HG02970 (cell line): ENCODE results near the gene RAB21.
"Not testable (repeated sequence)": the region's sequence is repeated elsewhere in the genome, so short reads cannot be mapped to it uniquely, and the experiment has no call there.

Experiments
- ATAC-seq: cut with Tn5 transposase; IDR thresholded peaks from one replicate; pipeline ENCODE4 v1.9.1; 2021; ENCODE audit warnings: mild to moderate bottlenecking, moderate library complexity, moderate number of reproducible peaks; ENCODE audit not compliant: unreplicated experiment, low FRiP score

Gene RAB21

GRCh38 chr12:71791473-71792150 is 36.9 kb downstream of the RAB21 start:
- no peak for ATAC-seq

GRCh38 chr12:71792599-71792998 is 37.9 kb downstream of the RAB21 start:
- ATAC-seq, result no peak

GRCh38 chr12:71795901-71796300 is 41.2 kb downstream of the RAB21 start:
- ATAC-seq, result no peak

- no peak for ATAC-seq
Measured at GRCh38 chr12:71797531-71797930, 42.9 kb downstream of the RAB21 start.

- ATAC-seq, result no peak
Measured at GRCh38 chr12:71799106-71799505, 44.4 kb downstream of the RAB21 start.

GRCh38 chr12:71800177-71800576 is 45.5 kb downstream of the RAB21 start:
- ATAC-seq, result no peak

GRCh38 chr12:71804505-71804904 is 49.8 kb downstream of the RAB21 start:
- no peak for ATAC-seq

- no peak for ATAC-seq
Measured at GRCh38 chr12:71810921-71811320, 56.3 kb downstream of the RAB21 start.

GRCh38 chr12:71815242-71815641 is 60.6 kb downstream of the RAB21 start:
- not testable (repeated sequence) for ATAC-seq

GRCh38 chr12:71822088-71822487 is 67.4 kb downstream of the RAB21 start:
- not testable (repeated sequence) for ATAC-seq

- ATAC-seq, result no peak
Measured at GRCh38 chr12:71828813-71829212, 74.2 kb downstream of the RAB21 start.

- ATAC-seq, result no peak
Measured at GRCh38 chr12:71837356-71837755, 82.7 kb downstream of the RAB21 start.

- no peak for ATAC-seq
Measured at GRCh38 chr12:71838231-71838630, 83.6 kb downstream of the RAB21 start.

- ATAC-seq, result no peak
Measured at GRCh38 chr12:71838676-71839075, 84.0 kb downstream of the RAB21 start.

- ATAC-seq, result peak; percentile 3
Measured at GRCh38 chr12:71840231-71840847, 85.7 kb downstream of the RAB21 start.

- ATAC-seq, result no peak
Measured at GRCh38 chr12:71846322-71846940, 91.8 kb downstream of the RAB21 start.

- no peak for ATAC-seq
Measured at GRCh38 chr12:71848212-71848611, 93.5 kb downstream of the RAB21 start.

GRCh38 chr12:71849109-71849851 is 94.6 kb downstream of the RAB21 start:
- ATAC-seq, result no peak
